ENCODE data around the gene RAPGEF5. TPM values are rescaled to one million over a fixed set of nuclear protein-coding genes. Genes with fewer than 3 reads are reported as not detected.

Gene RAPGEF5
- total RNA-seq, 1 donor from 2014 or later, result 1.1 TPM

DNA sequence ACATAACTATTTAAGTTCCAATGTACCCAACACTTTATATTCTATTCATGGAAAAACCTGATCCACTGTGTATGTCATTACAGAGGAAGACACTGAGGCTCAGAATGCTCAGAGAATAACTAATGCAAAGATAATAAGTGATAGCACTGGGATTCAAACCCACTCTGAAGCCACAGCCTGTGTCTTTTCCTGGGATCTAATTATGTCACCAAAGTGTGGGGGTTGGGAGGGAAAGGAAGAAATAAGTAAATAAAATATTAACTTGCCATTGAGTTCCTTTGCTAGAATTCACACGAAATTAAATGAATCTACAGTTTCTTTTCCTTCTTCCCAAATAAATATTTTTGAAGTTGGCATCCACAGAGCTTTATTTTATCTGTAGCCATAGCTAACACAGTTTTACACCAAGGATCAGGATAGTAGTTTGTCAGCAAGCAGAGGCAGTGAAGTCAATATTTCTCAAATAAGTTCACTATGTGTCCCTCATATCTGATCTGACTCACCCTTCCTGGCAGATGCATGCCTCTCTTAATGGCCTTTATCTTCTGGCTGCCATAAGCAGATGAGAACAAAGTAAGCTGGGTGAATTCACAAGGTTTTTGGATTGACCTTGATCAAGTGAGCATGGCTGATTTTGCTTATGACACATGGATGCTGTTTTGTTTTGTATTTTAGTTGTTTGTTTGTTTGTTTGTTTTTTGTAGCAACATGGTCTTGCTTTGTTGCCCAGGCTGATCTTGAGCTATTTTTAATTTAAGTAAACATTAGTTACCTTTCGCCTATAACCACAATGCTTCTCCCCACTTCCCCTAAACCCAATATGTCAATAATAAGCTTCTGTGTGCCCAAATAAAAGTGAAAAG lies 6.3 kb downstream of the RAPGEF5 start:
- no peak overlapping the region for H3K4me3 ChIP-seq (ENCODE audit: low read depth, low read length)
- H3K36me3 ChIP-seq (ENCODE audit: control insufficient read depth, insufficient read depth, low read length), result no peaks in the 10 kb centered on the region
- no peak for DNase-seq (ENCODE audit: low read depth)
- H3K27me3 ChIP-seq (ENCODE audit: control insufficient read depth, insufficient read depth, low read length), result no peaks in the 10 kb centered on the region
- TF ChIP-seq CTCF (IDR thresholded peaks at IDR 0.05; ENCODE audit: insufficient read depth, low read length, poor library complexity, severe bottlenecking), result no peak

GRCh38 chr7:22348379-22348778 lies 8.6 kb downstream of the RAPGEF5 start:
- H3K36me3 ChIP-seq (ENCODE audit: control insufficient read depth, insufficient read depth, low read length), result no peaks in the 10 kb centered on the region
- no peak for DNase-seq (ENCODE audit: low read depth)
- no peak for TF ChIP-seq CTCF (IDR thresholded peaks at IDR 0.05; ENCODE audit: insufficient read depth, low read length, poor library complexity, severe bottlenecking)
- H3K27me3 ChIP-seq (ENCODE audit: control insufficient read depth, insufficient read depth, low read length), result no peaks in the 10 kb centered on the region
- no peak overlapping the region for H3K4me3 ChIP-seq (ENCODE audit: low read depth, low read length)

DNA sequence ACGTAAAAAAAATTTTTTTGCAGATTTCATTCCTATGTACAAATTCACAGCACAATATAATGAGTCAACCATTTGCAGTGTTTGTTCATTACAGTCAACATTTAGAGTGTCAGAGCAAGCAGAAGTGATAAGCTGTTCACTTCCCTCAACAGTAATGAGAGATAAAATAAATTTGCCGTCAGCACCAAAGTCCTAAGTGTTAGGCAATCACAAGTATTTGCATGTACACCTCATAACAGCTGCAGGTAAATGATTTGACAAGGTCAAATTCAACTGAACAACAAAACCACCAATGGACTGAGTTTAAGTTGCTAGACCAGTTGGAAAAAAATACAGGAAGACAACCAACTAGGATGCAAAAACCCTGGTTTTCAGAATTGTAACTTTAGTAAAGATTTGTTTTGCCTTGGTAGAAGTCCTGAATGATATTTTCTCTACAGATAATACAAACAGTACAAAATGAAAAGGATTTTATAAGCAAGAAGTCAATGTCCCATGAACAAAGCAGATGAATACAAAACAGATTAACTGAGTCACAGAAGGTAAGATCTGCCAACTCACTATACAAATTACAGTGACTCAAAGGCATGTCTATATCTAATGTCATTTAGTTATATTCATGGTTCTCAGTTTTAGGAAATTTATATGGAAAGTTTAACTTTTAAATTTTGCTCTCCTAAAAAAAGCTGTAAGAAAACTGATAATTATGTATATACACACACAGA lies 10.4 kb downstream of the RAPGEF5 start:
- Histone ChIP-seq H3K36me3 (ENCODE audit: control insufficient read depth, insufficient read depth, low read length) (no peaks in the 10 kb centered on the region), H3K4me3 (ENCODE audit: low read depth, low read length) (no peak overlapping the region), H3K27me3 (ENCODE audit: control insufficient read depth, insufficient read depth, low read length) (no peaks in the 10 kb centered on the region)
- TF ChIP-seq CTCF (IDR thresholded peaks at IDR 0.05; ENCODE audit: insufficient read depth, low read length, poor library complexity, severe bottlenecking), result no peak
- no peak for DNase-seq (ENCODE audit: low read depth)

DNA sequence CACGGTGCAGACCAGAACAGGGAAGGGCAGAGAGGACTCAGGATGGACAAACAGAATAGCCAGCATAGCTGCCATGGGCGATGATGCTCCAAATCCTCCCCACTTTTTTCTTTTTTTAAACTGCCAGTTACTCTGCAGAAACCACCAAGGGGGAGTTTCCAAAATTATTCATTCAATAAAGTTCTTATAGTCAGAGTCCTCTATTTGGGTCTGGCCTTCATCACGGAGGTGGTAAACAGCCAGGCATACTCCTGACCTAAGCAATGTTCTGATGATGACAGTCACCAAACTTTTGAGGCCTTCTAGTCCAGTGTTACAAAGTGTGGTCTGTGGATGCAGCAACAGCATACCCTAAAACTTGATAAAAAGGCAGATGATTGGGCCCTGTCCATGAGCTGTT lies 12.3 kb downstream of the RAPGEF5 start:
- H3K4me3 ChIP-seq (ENCODE audit: low read depth, low read length), result no peak overlapping the region
- no peaks in the 10 kb centered on the region for H3K36me3 ChIP-seq (ENCODE audit: control insufficient read depth, insufficient read depth, low read length)
- no peaks in the 10 kb centered on the region for H3K27me3 ChIP-seq (ENCODE audit: control insufficient read depth, insufficient read depth, low read length)
- no peak for DNase-seq (ENCODE audit: low read depth)
- no peak for TF ChIP-seq CTCF (IDR thresholded peaks at IDR 0.05; ENCODE audit: insufficient read depth, low read length, poor library complexity, severe bottlenecking)

DNA sequence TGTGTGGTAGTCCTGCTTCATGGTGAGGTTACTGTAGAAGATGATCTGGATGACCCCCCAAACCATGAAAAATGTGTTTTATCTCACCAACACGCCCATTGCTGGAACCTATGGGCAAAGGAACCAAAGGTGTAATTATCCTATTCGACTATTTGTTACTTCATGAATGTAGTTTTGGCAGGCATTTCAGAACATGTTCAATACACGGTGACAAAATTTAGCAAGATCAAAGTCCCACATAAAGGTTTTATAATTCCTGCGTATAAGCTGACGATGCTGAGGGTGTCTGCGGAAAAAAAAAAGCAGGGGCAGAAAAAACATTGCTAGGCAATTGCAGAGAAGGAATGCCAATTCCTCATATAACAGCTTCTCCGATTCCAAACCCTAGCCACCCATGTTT lies 13.3 kb downstream of the RAPGEF5 start:
- no peak for TF ChIP-seq CTCF (IDR thresholded peaks at IDR 0.05; ENCODE audit: insufficient read depth, low read length, poor library complexity, severe bottlenecking)
- DNase-seq (ENCODE audit: low read depth), result no peak
- H3K36me3 ChIP-seq (ENCODE audit: control insufficient read depth, insufficient read depth, low read length), result no peaks in the 10 kb centered on the region
- H3K27me3 ChIP-seq (ENCODE audit: control insufficient read depth, insufficient read depth, low read length), result no peaks in the 10 kb centered on the region
- H3K4me3 ChIP-seq (ENCODE audit: low read depth, low read length), result no peak overlapping the region
